Kidney (tissue), 14 donors: ENCODE data around the gene DSCAML1. TPM values are rescaled to one million over a fixed set of nuclear protein-coding genes. Genes with fewer than 3 reads are reported as not detected.

Experiments used
- DNase-seq, 5 donors: peaks; one replicate each; pipeline ENCODE4 v3.0.0-alpha.2; 2013 to 2020
- FAIRE-seq: peaks from 2 replicates; lab custom pipeline; 2012; peaks lifted over from hg19 to GRCh38; lab: Jason Lieb, UNC
- H3K27ac ChIP-seq, 2 donors: one replicate each; pipeline ENCODE4 v1.7.0; 2013; ENCODE audit warnings: low read depth in 2 of 2, low read length in 2 of 2, inconsistent platforms in 1 of 2
- H3K27me3 ChIP-seq: one replicate; pipeline ENCODE4 v1.7.1; 2013; ENCODE audit warnings: low read length, inconsistent platforms; ENCODE audit not compliant: control insufficient read depth, insufficient read depth
- H3K36me3 ChIP-seq, 3 donors: one replicate each; pipeline versions ENCODE4 v1.7.0 to v1.7.1; 2013; ENCODE audit warnings: low read length in 3 of 3, control low read depth in 1 of 3, inconsistent platforms in 1 of 3; ENCODE audit not compliant: insufficient read depth in 3 of 3, control insufficient read depth in 2 of 3
- H3K4me1 ChIP-seq, 3 donors: one replicate each; pipeline versions ENCODE4 v1.7.0 to v1.7.1; 2013; ENCODE audit warnings: low read length in 3 of 3, inconsistent platforms in 1 of 3, low read depth in 1 of 3; ENCODE audit not compliant: control insufficient read depth in 2 of 3, insufficient read depth in 2 of 3
- H3K4me3 ChIP-seq, 3 donors: one replicate each; pipeline versions ENCODE4 v1.7.0 to v1.8.1; 2013; ENCODE audit warnings: low read length in 3 of 3, control low read depth in 1 of 3, inconsistent platforms in 1 of 3
- H3K9ac ChIP-seq, 3 donors: one replicate each; pipeline versions ENCODE4 v1.7.0 to v1.7.1; 2013; ENCODE audit warnings: low read length in 3 of 3, control low read depth in 1 of 3, inconsistent platforms in 1 of 3
- H3K9me3 ChIP-seq, 3 donors: one replicate each; pipeline versions ENCODE4 v1.7.0 to v1.7.1; 2013; ENCODE audit warnings: low read length in 3 of 3, control low read depth in 1 of 3, inconsistent platforms in 1 of 3; ENCODE audit not compliant: control insufficient read depth in 2 of 3, insufficient read depth in 1 of 3
- intact Hi-C: fragments of 100-400 bp; cut with DNase I; formaldehyde crosslinking; loops from one replicate; pipeline ENCODE4 v1.11.1; 2022
- polyA plus RNA-seq: library from polyadenylated mRNA; stranded (reverse); fragments of 350-450 nt; fragmentation: Illumina TruSeq; extraction: RNeasy Lipid Tissue Mini Kit (QIAGEN cat#74804); gene quantifications from one replicate; pipeline ENCODE4 v1.2.3, GENCODE V29; 2014; ENCODE audit warnings: low read depth, low replicate concordance; ENCODE audit not compliant: insufficient read depth
- total RNA-seq: library from RNA; stranded (reverse); fragmentation: NEBNext Ultra II Directional; extraction: Animal tissue kit (Norgen Biotek cat#: 25700); gene quantifications from one replicate; pipeline ENCODE4 v1.2.1, GENCODE V29; 2021
- TF ChIP-seq, protein P1 (sequence below): IDR thresholded peaks from 3 replicates; pipeline ENCODE4 v1.5.1; 2012; ENCODE audit warnings: mild to moderate bottlenecking, moderate library complexity, borderline replicate concordance; ENCODE audit not compliant: insufficient read depth; ENCODE audit errors: extremely low read depth
- donor health status: control.
- donor health status: control.
- donor health status: control.
- donor health status: control.
- donor health status: control.
- donor health status: DM: yes; HTN: yes; CAD: no.
- donor health status: Normal renal cell carcinoma (clear cell type).

DSCAML1 gene
- total and polyA plus RNA-seq, 2 donors from 2014 or later: 0.95 to 17.3 TPM

- Histone ChIP-seq H3K9me3 (no peaks in the 10 kb centered on the region), H3K36me3 (no peaks in the 10 kb centered on the region), H3K4me3 (no peak overlapping the region), H3K27me3 (no peaks in the 10 kb centered on the region), H3K9ac (no peak overlapping the region), H3K4me1 (no peaks in the 10 kb centered on the region), H3K27ac (no peak overlapping the region)
- FAIRE-seq: no peak
- intact Hi-C loops: no loop called here
- TF ChIP-seq, protein P1, sequence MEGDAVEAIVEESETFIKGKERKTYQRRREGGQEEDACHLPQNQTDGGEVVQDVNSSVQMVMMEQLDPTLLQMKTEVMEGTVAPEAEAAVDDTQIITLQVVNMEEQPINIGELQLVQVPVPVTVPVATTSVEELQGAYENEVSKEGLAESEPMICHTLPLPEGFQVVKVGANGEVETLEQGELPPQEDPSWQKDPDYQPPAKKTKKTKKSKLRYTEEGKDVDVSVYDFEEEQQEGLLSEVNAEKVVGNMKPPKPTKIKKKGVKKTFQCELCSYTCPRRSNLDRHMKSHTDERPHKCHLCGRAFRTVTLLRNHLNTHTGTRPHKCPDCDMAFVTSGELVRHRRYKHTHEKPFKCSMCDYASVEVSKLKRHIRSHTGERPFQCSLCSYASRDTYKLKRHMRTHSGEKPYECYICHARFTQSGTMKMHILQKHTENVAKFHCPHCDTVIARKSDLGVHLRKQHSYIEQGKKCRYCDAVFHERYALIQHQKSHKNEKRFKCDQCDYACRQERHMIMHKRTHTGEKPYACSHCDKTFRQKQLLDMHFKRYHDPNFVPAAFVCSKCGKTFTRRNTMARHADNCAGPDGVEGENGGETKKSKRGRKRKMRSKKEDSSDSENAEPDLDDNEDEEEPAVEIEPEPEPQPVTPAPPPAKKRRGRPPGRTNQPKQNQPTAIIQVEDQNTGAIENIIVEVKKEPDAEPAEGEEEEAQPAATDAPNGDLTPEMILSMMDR: no peak
- no peak for DNase-seq
These were observed 227.1 kb downstream of the DSCAML1 start for GRCh38 chr11:117569911-117570310.

DNA sequence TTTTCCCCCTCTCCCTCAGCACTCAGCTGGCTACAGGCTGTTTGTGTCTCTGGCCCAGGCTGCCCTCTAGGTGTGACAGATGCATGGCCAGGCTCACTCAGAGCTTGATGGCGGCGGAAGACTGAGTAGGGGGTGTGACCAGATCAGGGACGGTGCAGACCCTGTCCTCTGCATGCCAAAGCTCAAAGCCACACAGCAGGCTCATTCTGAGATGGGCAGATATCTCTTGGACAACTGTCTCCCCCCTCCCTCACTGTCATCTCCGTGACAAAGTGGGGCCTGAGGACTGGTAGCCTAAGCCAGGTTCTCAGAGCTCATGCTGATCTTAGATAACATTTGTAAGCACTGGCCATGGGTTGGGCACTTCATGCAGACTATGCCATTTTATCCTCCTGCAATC is 231.3 kb downstream of the DSCAML1 start:
- H3K4me1 ChIP-seq: no peaks in the 10 kb centered on the region
- no peaks in the 10 kb centered on the region for H3K9me3 ChIP-seq
- no peaks in the 10 kb centered on the region for H3K36me3 ChIP-seq
- DNase-seq (no peak), FAIRE-seq (no peak)
- H3K4me3 ChIP-seq: no peak overlapping the region
- no peak overlapping the region for H3K9ac ChIP-seq
- H3K27me3 ChIP-seq: no peaks in the 10 kb centered on the region
- no peak overlapping the region for H3K27ac ChIP-seq
- intact Hi-C loops: no loop called here
- TF ChIP-seq, protein P1: no peak

DNA sequence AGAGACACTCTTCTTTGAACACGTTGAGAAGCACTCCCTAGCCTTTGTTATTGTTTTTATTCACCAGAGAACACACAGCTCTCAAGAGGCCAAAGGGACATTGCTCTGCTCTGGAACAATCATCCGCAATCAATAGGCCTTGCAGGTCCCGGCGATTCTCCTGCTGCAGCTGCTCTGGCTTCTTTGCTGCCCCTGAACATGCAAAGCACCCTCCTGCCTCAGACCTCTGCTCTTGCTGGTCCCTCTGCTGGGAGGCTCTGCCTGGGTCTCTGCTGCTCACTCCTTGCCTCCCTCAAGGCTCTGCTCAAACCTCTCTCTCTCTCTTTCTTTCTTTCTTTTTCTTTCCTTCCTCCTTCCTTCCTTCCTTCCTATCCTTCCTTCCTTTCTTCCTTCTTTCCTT is 232.7 kb downstream of the DSCAML1 start:
- TF ChIP-seq, protein P1: no peak
- Histone ChIP-seq H3K27ac (no peak overlapping the region), H3K4me3 (no peak overlapping the region), H3K9ac (no peak overlapping the region), H3K9me3 (no peaks in the 10 kb centered on the region), H3K4me1 (no peaks in the 10 kb centered on the region), H3K27me3 (no peaks in the 10 kb centered on the region), H3K36me3 (no peaks in the 10 kb centered on the region)
- DNase-seq (no peak), FAIRE-seq (no peak)
- intact Hi-C loops: no loop called here

- intact Hi-C loops: no loop called here
- Histone ChIP-seq H3K27ac (no peak overlapping the region), H3K36me3 (no peaks in the 10 kb centered on the region), H3K9ac (no peak overlapping the region), H3K4me1 (no peaks in the 10 kb centered on the region), H3K9me3 (no peaks in the 10 kb centered on the region), H3K4me3 (no peak overlapping the region), H3K27me3 (no peaks in the 10 kb centered on the region)
- TF ChIP-seq, protein P1: no peak
- no peak for DNase-seq
- FAIRE-seq: no peak
These were observed 233.5 kb downstream of the DSCAML1 start for GRCh38 chr11:117563556-117563955.
